HK-2 (cell line): Measurements from ENCODE around the gene HLA-DMB.
"Not testable (repeated sequence)": the region's sequence is repeated elsewhere in the genome, so short reads cannot be mapped to it uniquely, and the experiment has no call there.

Experiments used
- DNase-seq: peaks from one replicate; pipeline ENCODE4 v3.0.0-alpha.2; 2018; ENCODE audit not compliant: unreplicated experiment

HLA-DMB gene

DNA sequence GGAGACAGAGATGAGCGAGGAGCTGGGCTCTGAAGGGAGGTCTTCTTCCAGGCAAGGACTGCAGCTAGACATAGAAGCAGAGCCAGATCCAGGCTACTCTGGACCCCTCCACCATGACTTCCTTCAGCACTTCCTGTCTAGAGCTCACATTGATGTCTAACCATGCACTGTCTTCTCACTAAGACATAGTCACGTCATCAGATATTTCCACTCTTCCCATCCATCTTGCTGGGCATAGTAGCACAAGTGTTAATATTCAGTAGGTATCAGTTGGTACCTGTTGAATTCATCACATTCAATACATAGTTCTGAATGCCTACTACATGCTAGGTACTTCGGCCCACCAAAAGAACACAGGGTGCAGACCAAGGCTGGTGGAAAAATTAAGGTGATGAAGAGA, 9.2 kb upstream of the HLA-DMB start:
- no peak for DNase-seq

DNA sequence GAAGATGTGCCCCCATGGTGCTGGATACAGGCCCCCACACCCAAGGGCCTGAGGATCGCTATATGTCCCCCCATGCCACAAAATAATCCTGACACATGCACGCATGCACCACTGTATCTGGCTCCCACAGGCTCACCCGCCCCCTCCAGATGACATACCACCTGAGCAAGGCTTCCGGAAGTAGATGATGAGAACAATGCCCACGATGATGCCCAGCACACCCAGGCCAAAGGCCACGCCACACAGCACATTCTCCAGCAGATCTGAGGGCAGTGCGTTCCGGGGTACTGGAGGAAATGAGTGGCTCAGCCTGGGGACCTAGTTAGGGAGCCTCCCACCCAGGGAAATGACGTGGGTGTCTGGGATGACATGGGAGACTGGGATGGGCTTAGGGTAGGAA, 8.3 kb upstream of the HLA-DMB start:
- DNase-seq, result no peak

DNA sequence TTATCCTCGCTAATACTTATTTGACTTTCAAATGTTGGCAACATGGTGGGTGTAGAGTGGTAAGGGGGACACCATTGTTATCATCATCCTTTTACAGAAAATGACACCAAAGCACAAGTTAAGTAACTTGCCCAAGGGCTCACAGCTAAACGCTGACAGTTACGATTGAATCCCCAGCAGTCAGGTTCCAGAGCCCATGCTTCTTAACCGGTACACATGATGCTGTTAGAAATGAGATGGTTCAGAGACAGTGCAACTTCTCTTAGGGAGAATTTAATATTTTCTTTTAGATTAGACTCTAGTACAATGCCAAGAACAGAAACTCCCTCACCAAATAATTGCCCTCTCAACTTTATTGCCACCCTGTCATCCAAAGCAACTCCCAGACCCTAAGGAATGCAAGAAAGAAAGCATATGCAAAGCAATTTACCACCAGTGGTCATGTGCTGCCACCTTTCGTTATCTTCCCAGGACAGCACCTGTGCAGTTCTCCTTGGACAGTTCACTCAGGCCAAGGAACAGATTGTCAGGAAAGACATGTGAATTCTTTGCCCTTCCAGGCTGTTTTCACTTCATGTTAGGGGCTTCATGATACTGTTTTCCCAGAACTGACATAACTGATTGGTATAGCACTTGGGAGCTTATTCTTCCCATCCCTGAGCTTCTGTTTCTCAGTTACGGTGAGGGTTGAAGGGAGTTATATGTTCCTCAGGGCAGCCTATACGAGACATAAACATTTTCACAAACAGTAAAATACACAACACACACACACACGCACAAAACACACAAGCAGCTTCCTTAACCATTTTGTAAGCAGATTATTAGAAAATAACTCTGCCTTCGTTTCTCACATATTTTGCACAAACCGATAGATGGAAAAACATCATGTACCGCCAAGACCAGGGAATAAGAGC, 7.0 kb upstream of the HLA-DMB start:
- peak; percentile 46 for DNase-seq

DNA sequence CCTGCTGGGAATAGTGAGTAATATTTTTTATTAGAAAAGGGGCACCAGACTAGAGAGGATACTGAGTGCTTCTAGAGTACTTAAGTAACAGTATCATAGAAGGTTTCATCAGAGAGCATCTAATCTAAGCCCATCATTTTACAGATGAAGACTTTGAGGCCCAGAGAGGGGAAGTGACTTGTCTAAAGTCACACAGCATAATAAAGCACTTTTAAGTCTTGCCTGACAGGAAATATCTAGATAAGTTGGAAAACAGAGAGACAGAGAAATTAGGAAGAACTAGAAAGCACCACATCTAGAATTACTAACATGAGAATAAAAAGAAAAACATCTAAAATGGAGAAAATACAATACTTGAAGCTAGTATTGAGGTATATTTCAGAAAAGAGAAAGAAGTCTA, 6.1 kb upstream of the HLA-DMB start:
- no peak for DNase-seq

DNA sequence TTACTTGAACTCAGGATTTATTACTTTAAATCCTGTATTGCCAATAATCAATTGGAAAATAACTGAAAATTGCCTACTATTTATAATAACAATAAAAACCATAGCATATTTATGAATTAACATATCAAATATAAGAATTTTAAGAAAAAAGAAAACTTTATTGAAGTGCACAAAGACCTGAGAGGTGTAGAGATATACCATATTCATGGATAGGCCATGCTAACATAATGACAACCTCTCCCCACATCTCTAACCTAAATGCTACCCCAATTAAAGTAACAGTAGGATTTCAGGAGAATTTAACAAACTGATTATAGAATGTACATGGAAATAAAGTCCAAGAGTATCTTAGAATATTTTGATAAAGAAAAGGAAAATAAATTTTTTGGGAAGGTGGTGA, 5.1 kb upstream of the HLA-DMB start:
- DNase-seq, result no peak

DNA sequence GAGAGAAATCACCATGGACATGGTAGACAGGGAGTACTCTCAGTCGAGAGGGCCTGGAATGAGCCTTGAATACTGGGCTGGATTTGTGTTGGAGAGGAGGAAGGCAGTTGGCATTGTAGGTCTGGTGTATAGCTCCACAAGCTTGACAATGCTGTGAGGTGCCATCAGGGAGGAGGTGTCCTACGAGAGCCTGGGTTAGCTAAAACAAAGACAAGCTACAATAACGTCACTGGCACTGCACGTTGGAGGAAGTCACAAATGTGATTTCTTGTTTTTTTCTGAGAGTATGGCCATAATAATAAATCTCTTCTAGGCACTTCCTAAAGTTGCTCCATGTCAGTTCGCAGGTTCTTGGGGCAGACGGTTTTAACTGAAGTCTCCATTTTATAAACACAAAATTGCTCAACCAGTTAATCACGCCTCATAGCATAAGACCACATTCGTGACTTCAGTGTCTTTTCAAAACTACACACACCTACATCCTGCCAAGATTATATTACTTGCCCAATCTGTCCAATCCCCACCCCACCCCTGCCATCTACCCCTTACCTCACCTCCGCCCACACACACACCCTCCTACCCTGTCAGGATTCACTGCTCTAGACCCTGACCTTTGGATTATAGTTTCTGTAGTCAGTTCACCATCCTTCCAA, 4.4 kb upstream of the HLA-DMB start:
- DNase-seq, result no peak

DNA sequence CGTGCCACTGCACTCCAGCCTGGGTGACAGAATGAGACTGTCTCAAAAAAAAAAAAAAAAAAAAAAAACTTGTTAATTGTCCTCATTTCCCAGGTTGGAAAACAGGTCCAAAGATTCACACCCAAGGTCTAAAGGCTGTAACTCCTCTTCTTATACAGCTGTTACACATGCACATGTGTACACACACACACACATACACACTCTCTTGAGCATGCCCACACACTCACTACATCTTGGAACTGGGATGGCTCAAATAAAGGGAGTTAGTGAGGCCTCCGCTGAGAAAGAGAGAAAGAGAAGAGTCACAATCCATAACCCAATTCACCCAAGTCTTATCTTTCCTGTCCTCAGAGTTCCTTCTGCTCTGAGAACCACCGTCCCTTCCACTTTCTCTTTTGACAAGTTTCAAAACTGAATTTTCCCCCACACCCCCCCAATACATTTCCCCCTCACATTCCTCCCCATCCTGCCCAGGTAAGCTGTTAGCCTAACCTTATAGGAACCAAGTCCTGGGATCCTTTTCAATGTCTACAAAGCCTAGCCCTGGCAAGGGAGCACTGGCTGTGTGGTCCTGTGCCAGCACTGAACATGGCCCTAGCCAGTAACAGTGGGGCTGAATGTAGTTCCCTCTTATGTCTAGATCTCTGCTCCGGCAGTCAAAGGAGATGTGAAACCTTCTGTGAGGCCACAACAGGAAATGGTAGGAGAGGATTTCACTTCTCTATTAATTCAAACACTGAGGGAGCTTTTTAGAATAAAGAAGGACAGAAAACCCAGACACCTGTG, 3.2 kb upstream of the HLA-DMB start:
- no peak for DNase-seq

DNA sequence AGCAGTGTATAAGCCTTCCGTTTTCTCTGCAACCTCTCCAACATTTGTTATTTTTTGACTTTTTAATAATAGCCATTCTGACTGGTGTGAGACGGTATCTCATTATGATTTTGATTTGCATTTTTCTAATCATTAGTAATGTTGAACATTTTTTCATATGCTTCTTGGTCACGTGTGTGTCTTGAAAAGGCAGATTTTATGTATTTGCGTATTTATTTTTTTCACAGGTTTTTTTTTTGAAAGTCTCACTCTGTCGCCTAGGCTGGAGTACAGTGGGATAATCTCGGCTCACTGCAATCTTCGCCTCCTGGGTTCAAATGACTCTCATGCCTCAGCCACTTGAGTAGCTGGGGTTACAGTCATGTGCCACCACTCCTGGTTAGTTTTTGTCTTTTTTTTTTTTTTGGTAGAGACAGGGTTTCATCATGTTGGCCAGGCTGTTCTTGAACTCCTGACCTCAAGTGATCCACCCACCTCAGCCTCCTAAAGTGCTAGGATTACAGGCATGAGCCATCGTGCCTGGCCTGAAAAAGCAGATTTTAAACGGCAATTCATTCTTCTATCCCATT, 1.8 kb upstream of the HLA-DMB start:
- not testable (repeated sequence) for DNase-seq

DNA sequence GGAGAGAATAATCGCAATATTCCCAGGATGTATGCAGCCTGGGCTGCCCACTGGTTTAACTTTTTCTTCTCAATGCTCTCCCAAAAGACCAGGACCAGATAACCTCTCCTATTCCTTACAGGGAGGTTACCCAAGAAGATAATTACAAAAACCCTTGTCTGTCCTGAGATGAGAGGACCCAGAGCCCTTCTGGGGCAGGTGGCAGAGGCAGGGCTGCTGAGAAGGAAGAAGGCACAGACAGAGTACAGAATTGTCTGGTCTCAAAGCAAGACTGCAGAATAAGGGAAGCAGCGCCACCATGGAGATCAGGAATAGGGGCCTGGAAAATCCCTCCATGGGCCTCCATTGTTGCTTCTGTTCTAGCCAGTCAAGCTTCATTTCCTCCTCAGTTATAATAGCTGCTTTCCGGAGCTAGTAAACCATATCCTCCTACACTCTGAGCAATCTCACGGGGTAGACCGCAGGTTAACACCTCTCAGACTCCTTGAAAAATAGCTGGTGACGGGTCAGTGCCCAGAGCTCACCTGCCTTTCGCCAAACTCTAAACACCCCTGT, 463 bp upstream of the HLA-DMB start:
- DNase-seq, result peak; percentile 58

DNA sequence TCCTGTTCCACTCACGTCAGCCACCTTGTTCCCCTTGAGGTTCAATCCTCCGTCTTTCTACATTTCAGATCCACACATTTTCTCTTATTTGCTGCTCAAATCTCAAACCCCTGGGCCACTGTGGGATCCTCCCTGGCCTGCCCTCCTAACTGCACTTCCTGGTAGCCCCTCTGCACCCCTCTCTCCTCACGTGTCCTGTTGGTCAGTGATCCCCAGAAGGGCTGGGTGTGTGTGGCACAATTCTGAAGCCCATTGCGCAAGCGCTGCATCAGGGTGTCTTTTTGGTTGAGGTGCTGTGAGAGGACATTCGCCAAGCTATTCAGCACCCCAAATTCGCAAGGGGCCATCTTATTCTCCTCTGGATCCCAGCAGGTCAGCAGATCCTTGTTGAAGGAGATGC, 2.3 kb downstream of the HLA-DMB start:
- DNase-seq, result no peak

DNA sequence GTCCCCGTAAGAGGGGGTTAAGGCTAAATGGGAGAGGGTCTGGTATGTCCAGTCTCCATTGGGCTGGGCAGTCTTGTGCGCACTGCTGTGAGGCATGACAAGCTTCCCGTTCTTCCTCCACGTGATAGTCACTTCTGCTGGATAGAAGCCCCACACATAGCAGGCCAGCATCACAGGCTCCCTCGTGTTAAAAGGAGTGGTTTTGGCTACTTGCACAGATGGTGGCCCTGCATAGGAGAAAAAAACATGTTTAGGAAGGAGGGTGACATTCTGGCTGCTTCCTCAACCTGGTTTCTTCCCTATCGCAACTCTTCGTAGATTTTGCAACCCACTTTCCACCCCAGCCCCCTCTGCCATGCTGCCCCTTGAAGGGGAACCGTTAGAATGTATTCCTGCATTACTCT, 3.6 kb downstream of the HLA-DMB start:
- DNase-seq, result no peak

DNA sequence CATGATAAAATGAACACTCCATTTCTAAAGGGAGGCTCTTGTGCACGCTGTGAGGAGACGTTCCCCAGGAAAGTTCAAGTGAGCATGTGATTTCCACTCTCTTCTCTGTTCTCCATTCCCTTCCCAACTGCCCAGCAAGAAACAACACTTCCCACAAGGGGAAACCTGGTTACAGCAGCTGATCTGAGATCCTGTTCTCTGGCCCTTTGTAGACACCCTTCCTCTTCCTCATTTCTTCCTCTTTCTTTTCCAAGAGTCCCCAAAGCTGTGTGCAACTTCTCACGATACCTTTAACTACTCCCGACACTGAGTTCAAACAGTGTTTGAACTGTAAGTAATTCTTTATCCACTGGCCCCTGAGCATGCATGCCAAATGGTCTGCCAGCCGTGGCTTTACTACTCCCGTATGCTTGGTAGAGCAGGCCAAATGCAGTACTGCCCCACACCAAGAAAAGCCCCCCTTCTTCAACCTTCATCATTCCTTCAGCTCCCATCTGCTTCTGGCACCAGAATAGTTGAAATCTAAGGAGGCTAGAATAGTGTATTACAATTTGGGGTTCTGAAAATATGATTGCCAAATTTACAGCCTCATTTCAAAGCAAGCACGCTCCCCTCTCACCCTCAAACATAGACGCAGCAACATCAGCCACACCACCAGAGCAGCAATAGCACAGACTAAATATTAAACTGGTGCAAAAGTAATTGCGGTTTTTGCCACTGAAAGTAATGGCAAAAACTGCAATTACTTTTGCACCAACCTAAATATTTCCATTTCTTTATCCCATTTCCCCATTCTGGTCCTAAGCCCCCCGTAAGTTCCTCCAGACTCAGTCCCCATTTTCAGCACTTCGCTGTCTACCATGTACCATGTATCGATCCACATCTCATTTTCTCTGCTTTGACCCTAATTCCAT, 4.3 kb downstream of the HLA-DMB start:
- no peak for DNase-seq

DNA sequence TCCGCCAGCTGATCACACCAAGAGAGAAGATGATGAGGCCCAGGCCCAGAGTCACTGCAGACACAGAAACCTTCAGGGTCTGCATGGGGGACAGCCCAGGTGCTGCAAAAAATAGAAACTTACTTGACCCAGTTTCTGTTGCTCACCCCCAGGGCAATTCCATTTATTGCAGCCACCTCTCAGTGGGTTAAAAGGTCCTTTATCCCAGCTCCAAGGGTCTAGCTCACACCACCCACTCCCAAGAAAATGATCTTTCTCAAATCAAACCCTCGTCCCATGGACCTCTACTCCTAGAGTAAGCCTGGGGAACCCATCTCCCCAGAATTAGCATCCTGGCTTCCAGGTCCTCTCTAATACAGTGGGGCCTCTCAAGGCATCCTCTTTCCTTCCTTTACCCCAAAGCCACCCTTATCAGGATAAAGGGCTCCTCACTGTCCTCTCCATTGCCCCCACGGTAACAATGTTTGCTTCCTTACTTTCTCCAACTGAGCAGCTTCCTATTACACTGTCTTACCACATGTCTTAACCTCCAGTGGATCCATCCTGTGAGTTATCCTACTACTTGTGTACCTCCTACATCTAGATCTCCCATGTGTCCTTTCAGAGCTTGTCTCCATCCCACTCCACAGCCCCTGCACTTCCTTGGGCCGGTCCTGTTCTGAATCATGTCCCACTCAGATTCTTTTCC, 5.1 kb downstream of the HLA-DMB start:
- no peak for DNase-seq

DNA sequence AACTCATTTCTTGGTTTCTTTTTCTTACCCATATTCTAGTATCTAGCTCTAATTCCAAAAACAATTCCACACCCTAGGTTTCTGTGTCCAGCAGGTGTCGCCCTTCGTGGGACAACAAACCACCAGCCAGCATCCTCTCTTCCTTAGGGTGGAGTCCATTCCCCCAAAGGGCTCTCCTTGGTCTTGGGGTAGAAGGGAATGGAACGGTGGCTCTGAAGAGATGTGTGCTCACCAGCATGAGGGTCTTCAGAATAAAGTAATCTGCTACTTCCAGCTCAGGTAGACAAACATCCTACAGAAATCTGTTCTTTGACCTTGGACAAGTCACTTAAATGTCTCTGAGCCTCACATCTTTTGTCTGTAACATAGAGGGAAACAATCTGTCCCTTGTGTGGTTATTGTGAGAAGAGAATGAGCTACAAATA, 7.2 kb downstream of the HLA-DMB start:
- peak; percentile 53 for DNase-seq

DNA sequence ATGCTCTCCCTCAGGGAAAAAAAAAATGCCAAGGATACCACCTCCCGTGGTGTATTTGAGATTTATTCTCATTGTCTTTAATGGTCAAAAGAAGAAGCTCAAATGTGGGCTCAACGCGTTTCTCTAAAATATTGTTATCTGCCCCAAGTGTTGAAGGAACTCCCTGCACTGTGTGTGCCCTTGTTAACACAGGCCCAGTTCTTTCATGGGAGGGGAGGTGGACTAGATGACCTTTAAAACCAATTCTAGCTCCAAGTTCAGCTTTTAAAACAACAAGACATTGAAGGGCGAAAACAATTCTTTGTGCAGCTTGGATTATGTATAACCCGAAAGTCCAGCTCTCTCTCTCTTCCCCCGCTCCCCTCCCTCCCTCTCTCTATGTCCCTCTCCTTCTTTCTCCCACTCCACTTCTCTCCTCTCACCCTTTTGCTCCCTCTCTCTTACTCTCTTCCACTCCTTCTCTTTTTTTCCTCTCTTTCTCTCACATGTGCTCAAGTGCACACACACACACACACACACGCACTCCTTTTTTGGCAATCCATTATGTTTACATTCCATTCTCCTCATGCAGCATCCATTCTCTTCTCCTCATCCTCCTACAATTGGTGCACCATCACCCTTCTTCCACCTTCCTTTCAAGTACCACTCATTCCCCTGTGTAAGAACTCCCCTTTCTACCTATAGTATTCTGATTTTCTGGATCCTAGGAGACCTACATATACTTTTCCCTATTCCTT, 8.5 kb downstream of the HLA-DMB start:
- DNase-seq, result no peak

DNA sequence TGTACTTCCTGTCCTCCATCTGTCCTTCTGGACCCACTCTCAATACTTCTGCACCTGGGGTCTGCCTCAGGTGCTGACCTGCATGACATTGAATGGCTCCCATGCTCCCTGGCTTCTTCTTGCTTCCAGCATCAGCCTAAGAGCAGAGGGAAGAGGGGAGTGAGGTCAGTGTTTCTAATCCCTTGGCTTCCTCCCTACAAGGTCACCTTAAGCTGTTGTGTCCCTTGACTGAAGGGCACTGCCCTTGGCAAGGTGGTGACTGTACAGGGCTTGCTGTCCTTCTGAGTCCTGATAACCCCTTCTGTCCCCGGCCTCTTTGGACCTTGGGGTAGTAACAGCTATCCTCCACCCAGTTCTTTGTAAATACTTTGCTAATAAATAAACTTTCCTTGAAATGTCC, 9.6 kb downstream of the HLA-DMB start:
- DNase-seq, result no peak

DNA sequence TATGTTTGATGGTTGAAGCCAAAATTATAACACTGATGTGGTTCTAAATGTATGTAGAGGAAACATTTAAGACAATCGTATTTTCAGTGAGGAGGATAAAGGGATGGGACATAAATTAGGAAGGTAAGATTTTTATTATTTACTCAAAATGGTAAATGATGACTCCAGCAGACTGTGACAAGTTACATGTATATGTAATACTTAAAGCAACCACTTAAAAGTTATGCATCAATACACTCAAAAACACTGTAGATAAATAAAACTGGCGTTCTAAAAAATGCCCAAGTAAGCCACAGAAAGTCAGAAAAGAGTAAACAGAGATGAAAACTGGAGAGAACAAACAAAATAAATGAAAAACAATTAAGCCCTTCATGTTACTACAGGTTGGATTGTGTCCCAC, 18.7 kb downstream of the HLA-DMB start:
- no peak for DNase-seq

DNA sequence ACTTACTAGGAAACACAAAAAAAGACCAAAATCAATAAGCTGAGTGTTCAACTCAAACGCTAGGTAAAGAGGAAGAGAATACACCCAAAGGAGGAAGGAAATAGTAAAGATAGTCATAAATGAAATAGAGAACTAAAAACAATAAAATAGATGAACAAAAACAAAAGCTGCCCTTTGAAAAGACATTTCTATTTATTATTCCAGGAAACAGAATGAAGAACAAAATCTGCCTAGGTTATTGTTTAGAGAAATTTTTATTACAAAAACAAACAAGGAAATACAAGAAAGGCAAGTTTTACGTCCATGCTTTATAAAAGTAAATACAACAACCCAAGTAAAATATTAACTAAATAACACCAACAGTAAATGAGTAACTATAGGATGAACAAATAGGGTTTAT, 20.1 kb downstream of the HLA-DMB start:
- no peak for DNase-seq

DNA sequence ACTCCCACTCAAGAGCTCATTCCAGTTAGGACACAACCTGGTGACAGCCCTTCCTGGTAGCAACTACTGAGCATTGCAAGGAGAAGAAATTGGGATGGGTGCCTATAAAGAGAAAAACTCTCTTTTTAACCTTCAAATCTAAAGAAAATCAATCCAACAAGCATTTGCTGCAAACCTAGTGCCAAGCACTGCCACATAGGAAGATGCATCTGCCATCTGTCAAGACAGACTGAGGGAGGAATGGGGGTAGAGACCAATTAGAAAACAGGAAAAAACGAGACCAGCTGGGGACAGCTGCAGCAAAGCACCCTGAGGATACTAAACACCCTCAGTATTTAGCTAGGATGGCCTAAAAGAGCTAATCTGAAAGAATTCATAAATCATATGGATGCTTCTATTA, 27.9 kb downstream of the HLA-DMB start:
- no peak for DNase-seq

DNA sequence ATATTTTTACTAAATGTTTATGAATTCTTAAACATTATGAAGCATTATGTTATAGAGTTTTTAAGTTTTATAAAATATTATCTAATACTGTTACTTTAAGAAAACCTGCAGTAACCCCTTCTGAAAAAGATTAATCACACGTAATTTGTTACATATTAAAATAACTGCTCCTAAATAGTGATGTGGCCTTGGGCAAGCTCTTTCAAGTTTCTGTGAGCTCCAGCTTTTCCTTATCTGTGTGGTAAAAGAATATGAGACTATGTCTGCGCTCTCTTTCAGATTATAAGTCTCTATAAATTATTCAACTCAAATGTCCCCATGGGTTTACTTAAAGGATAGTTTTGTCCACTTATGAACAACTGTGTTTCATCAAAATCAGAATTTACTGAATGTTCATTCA, 31.9 kb downstream of the HLA-DMB start:
- DNase-seq, result no peak
